Uterus (tissue), 4 donors: ENCODE data around the gene TBL1X. TPM values are rescaled to one million over a fixed set of nuclear protein-coding genes. Genes with fewer than 3 reads are reported as not detected.

Experiments used
- DNase-seq, 2 donors: peaks; one replicate each; pipeline ENCODE4 v3.0.0-alpha.2; 2019 to 2020
- H3K27ac ChIP-seq, 2 donors: fragments of 200-600 bp; sonication (generic); 1 replicate in 1 of 2; 2 replicates in 1 of 2; pipeline ENCODE4 v1.5.1; 2016 to 2018
- H3K27me3 ChIP-seq, 2 donors: fragments of 200-600 bp; sonication (generic); one replicate each; pipeline ENCODE4 v1.5.1; 2018 to 2019; ENCODE audit warnings: control low read depth in 1 of 2
- H3K36me3 ChIP-seq, 2 donors: fragments of 200-600 bp; sonication (generic); one replicate each; pipeline ENCODE4 v1.5.1; 2019; ENCODE audit warnings: control low read depth in 1 of 2
- H3K4me1 ChIP-seq, 2 donors: fragments of 200-600 bp; sonication (generic); one replicate each; pipeline ENCODE4 v1.5.1; 2018 to 2019; ENCODE audit warnings: control low read depth in 1 of 2
- H3K4me3 ChIP-seq, 2 donors: fragments of 200-600 bp; sonication (generic); 1 replicate in 1 of 2; 2 replicates in 1 of 2; pipeline ENCODE4 v1.5.1; 2018 to 2019; ENCODE audit warnings: mild to moderate bottlenecking in 1 of 2
- H3K9me3 ChIP-seq, 2 donors: fragments of 200-600 bp; sonication (generic); one replicate each; pipeline ENCODE4 v1.5.1; 2019; ENCODE audit warnings: control low read depth in 1 of 2
- CTCF ChIP-seq, 4 experiments: fragments of 200-600 bp in 2 of 4; fragments of 450-650 bp in 2 of 4; sonication (generic) in 2 of 4; IDR thresholded peaks; one replicate each; pipeline ENCODE4 v1.5.1; 2016 to 2019; ENCODE audit warnings: antibody characterized with exemption in 4 of 4, mild to moderate bottlenecking in 2 of 4, moderate library complexity in 1 of 4
- POLR2A ChIP-seq, 2 donors: fragments of 450-650 bp; IDR thresholded peaks; one replicate each; pipeline ENCODE4 v1.6.1; 2016; ENCODE audit warnings: antibody characterized with exemption in 2 of 2, mild to moderate bottlenecking in 1 of 2, moderate library complexity in 1 of 2
- intact Hi-C: fragments of 100-400 bp; cut with DNase I; formaldehyde crosslinking; loops from one replicate; pipeline ENCODE4 v1.15.1; 2023; ENCODE audit warnings: low total_unique reads
- total RNA-seq, 4 donors: library from RNA; depleted of rRNA in 3 of 4; stranded (reverse); fragments of >200 nt in 3 of 4; gene quantifications; one replicate each; pipeline versions ENCODE4 v1.1.0 to v1.2.4, GENCODE V29; 2014 to 2023
- donor health status: DM: yes; HTN: yes; CAD: no.

The TBL1X gene
- total RNA-seq, 4 donors from 2014 or later: 15.4 to 121 (median 47.7) TPM

DNA sequence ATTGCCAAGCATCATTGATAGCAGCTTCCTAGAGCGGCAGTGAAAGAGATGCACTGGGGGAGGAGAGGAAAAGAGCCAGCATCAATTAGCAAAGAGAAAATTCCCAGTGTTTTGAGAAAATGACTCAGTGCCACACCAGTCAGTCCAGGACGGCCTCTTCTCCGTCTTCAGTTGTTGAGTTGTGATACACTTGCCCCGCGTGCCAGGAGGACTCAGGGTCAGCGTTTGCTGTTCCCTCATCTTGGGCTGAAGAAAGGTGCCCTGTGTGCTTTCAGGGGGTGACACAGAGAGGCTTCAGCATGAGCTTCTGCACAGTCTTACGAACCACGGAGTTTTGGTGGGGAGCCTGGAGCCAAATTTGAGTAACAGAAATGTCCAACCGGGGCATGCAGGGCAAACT lies 218.5 kb downstream of the TBL1X start:
- TF ChIP-seq POLR2A (IDR thresholded peaks at IDR 0.05) (no peak), CTCF (IDR thresholded peaks at IDR 0.05) (no peak)
- DNase-seq: no peak
- H3K36me3 ChIP-seq: no peaks in the 10 kb centered on the region
- no peak overlapping the region for H3K27ac ChIP-seq
- H3K9me3 ChIP-seq: no peaks in the 10 kb centered on the region
- no peaks in the 10 kb centered on the region for H3K4me1 ChIP-seq
- intact Hi-C loops: no loop called here
- no peak overlapping the region for H3K4me3 ChIP-seq
- H3K27me3 ChIP-seq: no peaks in the 10 kb centered on the region

GRCh38 chrX:9687899-9688298 lies 223.0 kb downstream of the TBL1X start:
- no peaks in the 10 kb centered on the region for H3K27me3 ChIP-seq
- no peak for TF ChIP-seq CTCF (IDR thresholded peaks at IDR 0.05)
- no peak for TF ChIP-seq POLR2A (IDR thresholded peaks at IDR 0.05)
- intact Hi-C loops: no loop called here
- H3K27ac ChIP-seq: no peak overlapping the region
- no peaks in the 10 kb centered on the region for H3K4me1 ChIP-seq
- no peaks in the 10 kb centered on the region for H3K36me3 ChIP-seq
- H3K4me3 ChIP-seq: no peak overlapping the region
- DNase-seq: no peak
- H3K9me3 ChIP-seq: no peaks in the 10 kb centered on the region

- no peaks in the 10 kb centered on the region for H3K27me3 ChIP-seq
- no peak overlapping the region for H3K4me3 ChIP-seq
- H3K9me3 ChIP-seq: no peaks in the 10 kb centered on the region
- no peak for TF ChIP-seq CTCF (IDR thresholded peaks at IDR 0.05)
- no peak for TF ChIP-seq POLR2A (IDR thresholded peaks at IDR 0.05)
- intact Hi-C loops: no loop called here
- no peak for DNase-seq
- H3K27ac ChIP-seq: no peak overlapping the region
- H3K36me3 ChIP-seq: no peaks in the 10 kb centered on the region
- no peaks in the 10 kb centered on the region for H3K4me1 ChIP-seq
Observed at GRCh38 chrX:9688833-9689232, 224.0 kb downstream of the TBL1X start.

DNA sequence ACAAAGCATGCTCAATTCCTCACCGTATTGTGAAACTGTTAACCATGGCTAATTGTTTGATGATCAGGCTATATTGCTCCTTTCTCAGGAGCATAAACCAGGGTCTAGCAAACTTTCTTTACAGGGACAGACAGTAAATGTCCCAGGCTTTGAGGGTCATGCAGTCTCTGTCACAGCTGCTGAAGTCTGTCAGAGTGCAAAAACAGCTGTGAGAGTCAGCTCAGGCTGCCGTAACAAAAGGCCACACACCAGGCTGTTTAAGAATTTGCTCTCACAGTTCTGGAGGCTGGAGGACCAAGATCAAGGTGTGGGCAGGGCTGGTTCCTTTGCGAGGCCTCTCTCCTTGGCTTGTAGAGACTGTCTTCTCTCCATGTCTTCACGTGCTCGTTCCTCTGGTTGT lies 225.2 kb downstream of the TBL1X start:
- H3K36me3 ChIP-seq: no peaks in the 10 kb centered on the region
- intact Hi-C loops: no loop called here

More for the DNA sequence above, 225.2 kb downstream of the TBL1X start:
- Histone ChIP-seq H3K27me3 (no peaks in the 10 kb centered on the region), H3K27ac (no peak overlapping the region), H3K9me3 (no peaks in the 10 kb centered on the region), H3K4me1 (no peaks in the 10 kb centered on the region), H3K4me3 (no peak overlapping the region)
- TF ChIP-seq POLR2A (IDR thresholded peaks at IDR 0.05): no peak
- TF ChIP-seq CTCF (IDR thresholded peaks at IDR 0.05): no peak
- DNase-seq: no peak
